Measurements from ENCODE around the gene EIF5A.

EIF5A gene

DNA sequence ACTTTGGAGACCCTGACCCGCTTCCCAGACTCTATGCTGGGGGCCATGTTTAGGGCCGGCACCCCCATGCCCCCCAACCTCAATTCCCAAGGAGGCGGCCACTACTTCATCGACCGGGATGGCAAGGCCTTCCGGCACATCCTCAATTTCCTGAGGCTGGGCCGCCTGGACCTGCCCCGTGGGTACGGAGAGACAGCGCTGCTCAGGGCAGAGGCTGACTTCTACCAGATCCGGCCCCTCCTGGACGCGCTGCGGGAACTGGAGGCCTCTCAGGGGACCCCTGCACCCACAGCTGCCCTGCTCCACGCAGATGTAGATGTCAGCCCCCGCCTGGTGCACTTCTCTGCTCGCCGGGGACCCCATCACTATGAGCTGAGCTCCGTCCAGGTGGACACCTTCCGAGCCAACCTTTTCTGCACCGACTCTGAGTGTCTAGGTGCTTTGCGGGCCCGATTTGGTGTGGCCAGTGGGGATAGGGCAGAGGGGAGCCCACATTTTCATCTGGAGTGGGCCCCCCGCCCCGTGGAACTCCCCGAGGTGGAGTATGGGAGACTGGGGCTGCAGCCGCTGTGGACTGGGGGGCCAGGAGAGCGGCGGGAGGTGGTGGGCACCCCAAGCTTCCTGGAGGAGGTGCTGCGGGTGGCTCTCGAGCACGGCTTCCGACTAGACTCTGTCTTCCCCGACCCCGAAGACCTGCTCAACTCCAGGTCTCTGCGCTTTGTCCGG lies 45.6 kb downstream of the EIF5A start:
- no peak for DNase-seq (ENCODE audit: low read depth)
- H3K4me3 ChIP-seq (ENCODE audit: low read length): peak overlapping the region; percentile 74
- TF ChIP-seq, protein P1, sequence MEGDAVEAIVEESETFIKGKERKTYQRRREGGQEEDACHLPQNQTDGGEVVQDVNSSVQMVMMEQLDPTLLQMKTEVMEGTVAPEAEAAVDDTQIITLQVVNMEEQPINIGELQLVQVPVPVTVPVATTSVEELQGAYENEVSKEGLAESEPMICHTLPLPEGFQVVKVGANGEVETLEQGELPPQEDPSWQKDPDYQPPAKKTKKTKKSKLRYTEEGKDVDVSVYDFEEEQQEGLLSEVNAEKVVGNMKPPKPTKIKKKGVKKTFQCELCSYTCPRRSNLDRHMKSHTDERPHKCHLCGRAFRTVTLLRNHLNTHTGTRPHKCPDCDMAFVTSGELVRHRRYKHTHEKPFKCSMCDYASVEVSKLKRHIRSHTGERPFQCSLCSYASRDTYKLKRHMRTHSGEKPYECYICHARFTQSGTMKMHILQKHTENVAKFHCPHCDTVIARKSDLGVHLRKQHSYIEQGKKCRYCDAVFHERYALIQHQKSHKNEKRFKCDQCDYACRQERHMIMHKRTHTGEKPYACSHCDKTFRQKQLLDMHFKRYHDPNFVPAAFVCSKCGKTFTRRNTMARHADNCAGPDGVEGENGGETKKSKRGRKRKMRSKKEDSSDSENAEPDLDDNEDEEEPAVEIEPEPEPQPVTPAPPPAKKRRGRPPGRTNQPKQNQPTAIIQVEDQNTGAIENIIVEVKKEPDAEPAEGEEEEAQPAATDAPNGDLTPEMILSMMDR (conservative IDR thresholded peaks at IDR 0.05; ENCODE audit: low read depth, low read length): no peak

DNA sequence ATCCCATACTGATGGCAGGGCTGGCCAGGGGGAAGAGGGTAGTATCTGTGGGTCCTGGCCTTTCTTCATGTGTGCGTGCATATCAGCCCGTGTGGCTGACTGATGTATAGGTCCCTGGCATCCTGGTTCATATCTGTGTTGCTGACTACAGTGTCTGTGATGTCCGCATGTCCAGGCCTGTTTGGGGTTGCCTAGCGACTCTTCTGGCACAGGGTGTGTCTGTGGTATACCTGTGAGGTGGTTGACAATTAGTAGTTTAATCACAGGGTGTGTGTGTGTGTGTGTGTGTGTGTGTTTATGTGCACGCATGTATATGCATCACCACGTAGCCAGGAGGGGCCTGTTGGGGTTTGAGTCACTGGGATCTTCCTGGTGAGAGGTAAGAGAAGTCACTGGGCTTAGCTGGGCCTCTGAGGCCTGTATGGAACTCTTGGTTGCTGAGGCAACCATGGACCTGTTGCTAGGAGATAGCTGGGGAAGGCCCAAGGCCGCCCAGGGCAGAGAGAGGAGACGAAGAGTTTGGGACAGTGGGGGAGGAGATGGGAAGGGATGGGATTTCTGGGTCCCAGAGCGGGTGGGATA lies 46.9 kb downstream of the EIF5A start:
- DNase-seq (ENCODE audit: low read depth): no peak
- H3K4me3 ChIP-seq (ENCODE audit: low read length): no peak overlapping the region
- TF ChIP-seq, protein P1 (conservative IDR thresholded peaks at IDR 0.05; ENCODE audit: low read depth, low read length): no peak

DNA sequence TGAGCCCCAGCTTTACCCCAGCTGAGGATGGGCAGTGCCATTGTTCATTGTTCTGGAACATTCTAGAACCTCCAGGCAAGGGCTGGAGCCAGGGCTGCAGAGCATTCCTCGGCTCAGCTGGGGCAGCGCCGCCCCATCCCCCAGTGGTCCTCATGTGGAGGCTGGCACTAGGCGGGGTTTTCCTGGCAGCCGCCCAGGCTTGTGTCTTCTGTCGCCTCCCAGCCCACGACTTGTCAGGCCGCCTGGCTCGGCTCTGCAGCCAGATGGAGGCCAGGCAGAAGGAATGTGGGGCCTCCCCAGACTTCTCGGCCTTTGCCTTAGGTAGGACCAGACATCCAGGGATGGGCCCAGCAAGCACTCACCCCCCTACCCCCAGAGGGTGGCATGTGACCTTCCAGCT lies 47.6 kb downstream of the EIF5A start, which contains the start of gene TMEM95:
Gene TMEM95, plus strand, starts transcription at position 104 of the 400 bp plus-strand sequence. Its CDS starts 49 bp downstream, at position 153.
- TF ChIP-seq, protein P1 (conservative IDR thresholded peaks at IDR 0.05; ENCODE audit: low read depth, low read length): no peak
- DNase-seq (ENCODE audit: low read depth): no peak
- no peak within 1 kb of the TSS for H3K4me3 ChIP-seq (ENCODE audit: low read length)

DNA sequence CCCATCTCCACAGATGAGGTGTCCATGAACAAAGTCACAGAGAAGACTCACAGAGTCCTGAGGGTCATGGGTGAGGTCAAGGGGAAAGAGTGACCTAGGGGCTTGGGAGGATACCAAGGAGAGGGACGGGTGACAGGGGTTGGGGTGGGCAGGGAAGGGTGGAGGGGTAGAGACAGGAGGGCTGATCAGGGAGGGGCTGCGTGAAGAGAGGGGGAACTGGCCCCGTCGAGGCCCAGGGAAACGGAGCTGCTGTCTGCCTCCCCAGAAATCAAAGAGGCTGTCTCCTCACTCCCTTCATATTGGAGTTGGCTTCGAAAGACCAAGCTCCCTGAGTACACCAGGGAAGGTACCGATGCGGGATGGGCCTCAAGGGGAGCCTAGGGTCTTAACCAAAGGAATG lies 48.1 kb downstream of the EIF5A start:
- H3K4me3 ChIP-seq (ENCODE audit: low read length): no peak overlapping the region
- DNase-seq (ENCODE audit: low read depth): no peak
- TF ChIP-seq, protein P1 (conservative IDR thresholded peaks at IDR 0.05; ENCODE audit: low read depth, low read length): no peak

DNA sequence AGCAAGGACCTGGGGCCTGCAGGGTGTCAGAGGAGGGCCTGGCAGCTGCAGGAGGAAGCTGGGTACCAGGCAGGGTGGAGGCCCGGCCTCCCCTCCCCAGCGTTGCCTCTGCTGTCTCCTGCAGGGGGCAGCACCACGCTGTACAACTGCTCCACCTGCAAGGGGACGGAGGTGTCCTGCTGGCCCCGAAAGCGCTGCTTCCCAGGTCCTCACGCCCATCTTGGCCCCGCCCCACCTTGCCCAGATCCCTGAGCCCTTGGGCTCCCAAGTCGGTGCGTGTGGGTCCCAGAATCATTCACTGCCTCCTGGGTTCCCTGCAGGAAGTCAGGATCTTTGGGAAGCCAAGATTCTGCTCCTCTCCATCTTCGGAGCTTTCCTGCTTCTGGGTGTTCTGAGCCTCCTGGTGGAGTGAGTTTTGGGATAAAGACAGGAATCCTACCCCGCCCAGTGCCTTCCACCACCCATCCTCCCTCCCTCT lies 48.7 kb downstream of the EIF5A start:
- TF ChIP-seq, protein P1 (conservative IDR thresholded peaks at IDR 0.05; ENCODE audit: low read depth, low read length): peak; percentile 88
- H3K4me3 ChIP-seq (ENCODE audit: low read length): no peak overlapping the region
- DNase-seq (ENCODE audit: low read depth): no peak

DNA sequence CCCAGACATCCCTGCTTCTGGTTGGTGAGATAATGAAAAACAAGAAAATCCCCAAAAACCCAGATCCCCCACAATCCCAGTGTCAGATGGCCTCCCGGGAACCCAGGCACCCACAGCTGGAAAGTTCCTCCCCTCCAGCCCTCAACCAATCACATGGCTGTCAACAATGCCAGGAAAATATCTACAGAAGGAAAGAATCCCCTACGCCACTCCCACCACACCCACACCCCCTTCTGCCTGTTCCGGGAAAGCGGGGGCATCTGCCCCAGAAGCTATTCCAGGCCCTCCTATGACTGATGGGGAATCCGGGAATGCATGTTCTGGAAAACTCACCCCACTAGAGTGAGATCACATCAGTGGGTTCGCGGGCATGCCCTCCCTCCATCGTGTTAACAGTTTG lies 49.3 kb downstream of the EIF5A start:
- no peak for DNase-seq (ENCODE audit: low read depth)
- TF ChIP-seq, protein P1 (conservative IDR thresholded peaks at IDR 0.05; ENCODE audit: low read depth, low read length): no peak
- H3K4me3 ChIP-seq (ENCODE audit: low read length): no peak overlapping the region

DNA sequence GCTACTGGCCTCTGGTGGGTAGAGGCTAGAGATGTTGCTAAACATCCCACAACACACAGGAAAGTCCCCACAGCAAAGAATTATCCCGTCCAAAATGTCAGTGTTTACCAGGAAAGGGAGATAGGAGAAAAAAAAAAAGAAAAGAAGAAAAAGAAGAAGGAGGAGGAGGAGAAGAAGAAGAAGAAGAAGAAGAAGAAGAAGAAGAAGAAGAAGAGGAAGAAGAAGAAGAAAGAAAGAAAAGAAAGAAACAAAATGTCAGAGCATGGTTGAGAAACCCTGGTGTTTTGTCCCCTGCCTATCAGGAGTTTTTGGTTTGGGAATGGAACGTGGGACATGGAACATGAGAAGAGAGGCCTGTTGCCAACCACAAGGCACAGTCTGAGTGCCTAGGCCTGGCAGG lies 50.0 kb downstream of the EIF5A start:
- TF ChIP-seq, protein P1 (conservative IDR thresholded peaks at IDR 0.05; ENCODE audit: low read depth, low read length): no peak
- no peak overlapping the region for H3K4me3 ChIP-seq (ENCODE audit: low read length)
- DNase-seq (ENCODE audit: low read depth): no peak
